Cardiac septum (tissue), 1 donor: ENCODE data around the gene WSB1. TPM values are rescaled to one million over a fixed set of nuclear protein-coding genes. Genes with fewer than 3 reads are reported as not detected.

Experiments
- DNase-seq: peaks from one replicate; pipeline ENCODE4 v3.0.0-alpha.2; 2020; ENCODE audit warnings: low spot score
- intact Hi-C: fragments of 100-400 bp; cut with DNase I; formaldehyde crosslinking; loops from one replicate; pipeline ENCODE4 v1.14.0; 2022
- microRNA-seq: library from miRNA; unstranded; fragments of <30 nt; microRNA quantifications from one replicate; pipeline ENCODE4 v1.2.0, GENCODE V29; 2020
- total RNA-seq: library from RNA; stranded (reverse); fragmentation: NEBNext Ultra II Directional; extraction: Animal tissue kit (Norgen Biotek cat#: 25700); gene quantifications from one replicate; pipeline ENCODE4 v1.2.1, GENCODE V29; 2021
- donor health status: DM: no; HTN: no; CAD: no.

The WSB1 gene
- total RNA-seq, 1 donor from 2014 or later = 94.1 TPM

DNA sequence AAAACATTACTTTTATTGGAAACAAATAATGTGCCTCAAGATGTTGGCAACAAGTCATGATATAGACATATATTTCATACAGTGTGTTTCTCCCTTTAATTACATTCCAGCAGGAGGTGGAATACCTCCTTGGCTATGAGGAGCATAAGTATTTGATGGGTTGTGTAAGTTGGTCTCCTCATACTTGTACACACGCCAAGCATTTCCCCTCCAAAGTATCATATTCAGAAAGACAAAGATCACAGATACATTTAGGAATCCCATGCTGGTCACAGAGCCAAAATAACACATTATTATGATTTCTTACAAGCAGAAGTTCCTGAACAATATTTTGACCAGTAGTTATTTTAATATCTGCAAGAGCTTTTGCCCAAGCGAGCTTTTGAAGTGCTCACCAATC is 57.8 kb downstream of the WSB1 start:
- DNase-seq = no peak
- intact Hi-C loops = loop anchor here (5.0 to 10.0 kb wide), 4 partner anchors 81 to 303 kb away; no protein-coding TSS in a partner anchor

DNA sequence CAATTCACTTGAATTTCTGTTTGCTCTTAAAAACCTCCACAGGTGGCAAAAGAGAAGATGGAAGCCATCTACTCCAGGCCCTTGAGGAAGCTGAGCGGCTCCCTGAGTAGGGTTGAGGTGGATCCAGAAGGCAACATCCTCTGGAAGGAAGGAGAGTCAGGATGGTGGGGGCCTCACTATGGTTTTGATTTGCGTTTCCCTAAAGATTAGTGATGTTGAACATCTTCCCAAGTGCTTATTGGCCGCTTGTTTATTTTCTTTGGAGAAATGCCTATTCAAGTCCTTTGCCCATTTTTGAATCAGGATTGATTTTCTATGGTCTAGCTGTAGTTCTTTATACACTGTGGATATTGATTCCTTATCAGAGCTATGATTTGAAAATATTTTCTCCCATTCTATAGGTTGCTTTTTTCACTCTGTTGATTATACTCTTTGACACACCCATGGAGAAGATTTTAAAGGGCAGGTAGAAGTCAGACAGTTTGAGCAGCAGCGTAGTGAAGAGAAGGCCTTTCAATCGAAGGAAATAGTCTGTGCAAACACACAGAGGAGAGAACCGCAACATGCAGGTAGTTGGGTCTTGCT is 58.6 kb downstream of the WSB1 start:
- no peak for DNase-seq
- intact Hi-C loops = loop anchor here (1.0 to 10.0 kb wide), 5 partner anchors 19 to 302 kb away; no protein-coding TSS in a partner anchor

DNA sequence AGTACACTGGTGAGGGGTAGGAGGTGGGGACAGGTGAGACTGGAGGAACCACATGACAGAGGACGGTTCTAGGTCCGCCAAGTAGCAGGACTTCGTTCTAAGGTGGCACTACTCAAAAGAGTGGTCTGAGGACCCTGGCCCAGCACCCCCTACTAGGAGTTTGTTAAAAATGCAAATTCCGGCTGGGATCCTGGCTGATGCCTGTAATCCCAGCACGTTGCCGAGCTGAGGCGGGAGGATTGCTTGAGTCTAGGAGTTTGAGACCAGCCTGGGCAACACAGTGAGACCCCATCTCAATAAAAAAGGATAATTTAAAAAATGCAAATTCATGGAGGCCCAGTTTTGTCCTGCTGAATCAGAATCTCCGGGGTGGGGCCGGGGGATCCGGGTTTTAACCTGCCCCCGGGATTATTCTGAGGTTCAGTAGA is 59.1 kb downstream of the WSB1 start:
- intact Hi-C loops = loop anchor here (1.0 to 10.0 kb wide), 5 partner anchors 20 to 302 kb away; no protein-coding TSS in a partner anchor
- DNase-seq = no peak

DNA sequence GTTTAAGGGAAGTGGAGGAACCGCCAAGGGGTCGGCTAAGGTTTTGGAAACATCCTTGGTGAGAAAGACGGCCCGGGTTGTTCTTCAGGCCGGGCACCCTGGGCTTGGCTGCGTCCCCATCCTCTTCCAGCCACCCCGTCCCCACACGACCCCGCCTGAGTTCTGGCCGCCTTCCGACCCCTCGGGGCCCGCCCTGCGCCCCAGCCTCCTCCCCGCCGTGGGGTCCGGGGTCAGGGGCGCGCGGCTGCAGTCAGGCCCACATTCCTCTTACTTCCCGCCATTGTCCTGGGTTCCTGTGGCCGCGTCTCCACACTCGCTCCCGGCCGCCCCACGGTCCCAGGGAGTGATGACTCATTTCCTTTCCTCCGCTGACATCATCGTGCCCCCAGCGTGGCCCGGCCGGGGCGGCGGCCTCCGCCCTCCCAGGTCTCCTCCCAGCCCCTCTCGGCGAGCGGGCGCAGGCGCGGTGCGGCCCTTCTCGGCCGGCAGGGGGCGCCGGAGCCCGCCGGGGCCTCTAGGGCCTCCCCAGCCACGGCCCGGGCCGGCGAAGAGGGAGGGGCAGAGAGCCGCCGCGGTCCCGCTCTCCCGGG is 59.6 kb downstream of the WSB1 start:
- intact Hi-C loops = loop anchor here (1.0 to 10.0 kb wide), 6 partner anchors 20 to 301 kb away; no protein-coding TSS in a partner anchor
- DNase-seq = peak; percentile 97

DNA sequence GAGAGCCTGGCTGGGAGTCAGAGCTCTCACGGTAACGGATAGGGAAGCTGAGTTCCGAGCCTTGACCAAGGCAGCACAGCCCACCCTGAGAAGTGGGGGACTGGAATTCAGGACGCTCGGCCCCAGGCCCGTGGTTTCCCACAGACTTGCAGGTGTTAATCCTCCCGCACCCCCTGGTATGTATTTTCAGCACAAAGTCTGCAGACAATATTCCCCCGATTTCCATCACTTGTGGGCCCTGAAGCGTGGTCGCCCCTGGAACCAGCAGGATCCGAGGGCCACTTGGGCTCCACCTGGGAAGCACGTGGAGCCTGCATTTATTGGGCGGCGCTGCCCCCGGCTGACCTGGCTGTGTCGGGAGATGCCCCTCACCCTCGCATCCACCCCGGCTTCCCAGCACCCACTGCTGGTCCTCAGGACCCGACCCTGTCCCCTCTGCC is 60.2 kb downstream of the WSB1 start:
- DNase-seq = no peak
- intact Hi-C loops = loop anchor here (2.0 to 10.0 kb wide), 5 partner anchors 78 to 301 kb away; no protein-coding TSS in a partner anchor

DNA sequence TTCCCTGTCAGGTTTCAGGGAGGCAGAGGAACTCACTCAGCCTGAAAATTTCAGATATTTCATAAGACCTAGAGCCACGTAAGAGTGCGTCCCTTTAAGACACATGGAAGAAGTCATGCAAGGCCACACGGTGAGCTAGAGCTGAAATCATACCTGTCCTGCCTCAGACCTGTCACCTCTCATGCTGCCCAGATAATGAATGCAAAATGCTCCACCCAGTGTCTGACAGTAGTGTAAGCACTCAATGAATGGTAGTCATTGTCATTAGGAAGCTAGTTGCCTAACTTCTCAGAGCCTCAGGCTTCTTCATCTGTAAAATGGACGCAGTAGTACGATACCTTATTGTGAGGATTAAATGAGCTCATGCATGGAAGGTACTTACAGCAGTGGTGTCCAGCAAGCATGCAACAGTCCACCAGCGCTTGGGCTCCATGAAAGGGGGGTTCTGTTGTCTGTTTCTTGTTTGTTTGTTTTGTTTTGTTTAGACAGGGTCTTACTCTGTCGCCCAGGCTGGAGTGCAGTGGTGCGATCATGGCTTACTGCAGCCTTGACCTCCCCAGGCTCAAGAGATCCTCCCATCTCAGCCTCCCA is 60.7 kb downstream of the WSB1 start:
- DNase-seq = no peak
- intact Hi-C loops = loop anchor here (2.0 to 10.0 kb wide), 5 partner anchors 78 to 300 kb away; no protein-coding TSS in a partner anchor

DNA sequence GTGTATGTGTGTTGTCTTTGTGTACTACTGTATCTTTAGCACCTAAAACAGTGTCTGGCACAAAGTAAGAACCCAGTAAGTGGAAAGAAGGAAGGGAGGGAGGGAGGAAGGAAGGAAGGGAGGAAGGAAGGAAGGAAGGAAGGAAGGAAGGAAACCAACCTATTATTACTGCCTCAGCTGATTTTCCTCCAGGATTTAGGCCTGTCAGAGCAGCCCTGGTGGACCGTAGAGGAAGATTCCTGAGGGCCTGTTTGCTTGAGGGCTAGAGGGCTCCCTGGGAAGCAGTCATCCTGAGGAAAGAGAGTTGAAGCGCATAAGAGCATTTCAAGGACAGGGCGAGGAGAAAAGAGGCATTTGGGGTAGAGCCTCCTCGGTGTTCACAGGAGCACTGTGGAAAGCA is 61.5 kb downstream of the WSB1 start:
- intact Hi-C loops = loop anchor here (2.0 to 10.0 kb wide), 2 partner anchors 245 to 299 kb away; no protein-coding TSS in a partner anchor
- no peak for DNase-seq

DNA sequence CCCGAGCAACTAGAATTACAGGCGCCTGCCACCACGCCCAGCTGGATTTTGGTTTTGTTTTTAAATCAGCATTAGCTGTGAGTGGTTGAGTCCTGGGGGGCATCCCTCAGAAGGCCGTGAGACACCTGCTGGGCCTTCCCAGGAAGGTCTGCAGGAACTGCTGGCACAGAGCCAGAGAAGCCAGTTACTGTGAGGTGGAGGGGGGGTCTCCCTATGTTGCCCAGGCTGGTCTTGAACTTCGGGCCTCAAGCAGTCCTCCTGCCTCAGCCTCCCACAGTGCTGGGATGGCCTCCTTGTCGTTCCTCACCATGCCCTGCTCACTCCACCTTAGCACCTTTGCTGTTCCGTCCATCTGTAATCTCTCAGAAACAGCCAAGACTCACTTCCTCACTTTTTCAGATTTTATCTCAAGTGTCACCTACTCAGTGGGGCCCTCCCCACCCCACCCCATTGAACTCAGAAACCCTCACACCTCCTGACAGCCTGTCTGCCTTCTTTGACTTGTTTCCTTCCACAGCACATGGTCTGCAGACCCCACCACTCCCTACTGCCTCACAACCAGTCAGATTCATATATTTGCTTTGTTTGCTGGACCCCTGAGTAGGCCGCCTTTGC is 62.3 kb downstream of the WSB1 start:
- intact Hi-C loops = loop anchor here (10.0 kb wide), 1 partner anchor 299 kb away; no protein-coding TSS in a partner anchor
- DNase-seq = no peak

DNA sequence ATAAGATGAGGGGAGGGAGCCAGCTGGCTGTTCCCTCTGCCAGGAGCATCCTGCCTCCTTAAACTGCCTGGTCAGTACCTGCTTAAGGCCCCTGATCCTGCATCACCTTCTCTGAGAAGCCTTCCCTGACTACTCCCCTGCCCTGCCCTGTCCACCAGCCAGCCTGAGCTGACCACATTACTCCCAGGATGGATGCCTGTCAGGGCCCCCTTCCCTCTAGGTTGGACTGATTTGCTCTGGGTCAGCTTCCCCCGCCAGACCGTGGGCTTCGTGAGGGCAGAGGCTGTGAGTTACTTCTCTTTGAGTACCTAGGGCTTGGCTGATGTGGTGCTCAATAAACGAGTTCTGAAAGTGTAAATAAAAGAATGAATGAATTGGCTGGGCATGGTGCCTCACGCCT is 63.3 kb downstream of the WSB1 start:
- intact Hi-C loops = loop anchor here (10.0 kb wide), 1 partner anchor 298 kb away; no protein-coding TSS in a partner anchor
- no peak for DNase-seq

DNA sequence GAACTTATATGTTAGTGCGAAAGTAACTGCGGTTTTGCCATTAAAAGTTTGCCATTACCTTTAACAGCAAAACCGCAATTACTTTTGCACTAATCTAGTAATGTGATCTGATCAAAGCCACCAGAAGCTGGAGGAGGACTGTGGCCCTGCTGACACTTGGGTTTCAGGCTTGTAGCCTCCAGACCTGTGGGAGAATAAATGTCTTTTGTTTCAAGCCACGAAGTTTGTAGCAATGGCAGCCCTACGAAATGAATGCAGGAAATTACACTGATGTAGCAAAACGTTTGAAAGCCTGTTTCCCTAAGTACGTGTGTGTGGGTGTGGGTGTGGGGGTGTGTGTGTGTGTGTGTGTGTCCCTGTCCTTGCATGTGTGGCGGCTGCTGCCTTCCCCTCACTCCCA is 66.6 kb downstream of the WSB1 start:
- no peak for DNase-seq
- intact Hi-C loops = no loop called here

DNA sequence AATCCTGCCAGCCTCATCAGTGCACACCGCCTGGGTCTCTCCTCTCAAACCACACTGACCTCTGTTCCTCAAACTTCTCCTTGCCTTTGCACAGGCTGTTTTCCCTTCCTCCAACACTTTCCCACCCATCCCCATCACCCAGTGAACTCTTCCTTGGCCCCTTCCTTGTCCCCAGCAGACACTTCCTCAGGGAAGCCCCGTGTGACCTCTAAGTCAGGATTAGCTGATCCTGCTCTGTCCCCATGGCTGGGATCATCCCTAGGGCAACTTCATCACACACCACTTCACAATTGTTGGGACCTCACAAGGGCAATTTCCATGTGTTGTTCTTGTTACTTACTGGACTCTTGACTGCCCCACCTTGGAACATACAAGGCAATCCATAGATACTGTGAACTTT is 67.8 kb downstream of the WSB1 start:
- intact Hi-C loops = no loop called here
- no peak for DNase-seq

DNA sequence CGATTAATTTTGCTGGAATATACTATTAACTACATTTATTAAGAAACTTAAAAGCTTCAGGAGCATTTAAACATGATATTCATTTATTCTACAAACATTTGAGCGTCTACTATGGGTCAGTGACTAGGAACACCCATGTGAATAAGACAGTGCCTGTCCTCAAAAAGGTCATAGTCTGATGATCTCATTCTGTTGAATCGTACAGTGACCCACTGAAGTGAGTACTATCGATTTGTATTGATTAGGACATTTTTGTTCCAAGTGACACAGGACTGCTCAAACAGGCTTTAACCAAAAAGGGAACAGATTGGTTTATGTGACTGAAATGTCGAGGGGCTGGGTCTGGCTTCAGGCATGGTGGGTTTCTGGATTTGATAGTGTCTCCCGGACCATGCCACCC is 68.6 kb downstream of the WSB1 start:
- no peak for DNase-seq
- intact Hi-C loops = no loop called here

DNA sequence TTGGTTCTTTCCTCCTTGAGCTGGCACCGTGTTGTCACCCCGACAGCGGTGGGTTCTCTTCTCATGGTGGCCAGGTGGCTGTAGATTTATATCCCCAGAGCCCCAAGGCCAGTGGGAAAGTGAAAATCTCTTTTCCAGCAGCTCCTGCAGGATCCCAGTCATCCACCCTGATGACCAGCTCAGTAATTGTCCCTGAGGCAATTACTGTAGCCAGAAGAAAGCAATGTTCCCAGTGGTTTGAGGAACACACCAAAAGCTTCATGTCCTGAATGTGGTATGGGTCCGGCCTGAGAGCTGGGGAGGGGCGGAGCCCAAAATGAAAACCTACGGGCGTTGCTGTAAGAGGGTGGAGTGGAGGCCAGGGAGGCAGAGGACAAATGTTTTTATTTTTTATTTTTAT is 69.0 kb downstream of the WSB1 start:
- intact Hi-C loops = no loop called here
- no peak for DNase-seq

DNA sequence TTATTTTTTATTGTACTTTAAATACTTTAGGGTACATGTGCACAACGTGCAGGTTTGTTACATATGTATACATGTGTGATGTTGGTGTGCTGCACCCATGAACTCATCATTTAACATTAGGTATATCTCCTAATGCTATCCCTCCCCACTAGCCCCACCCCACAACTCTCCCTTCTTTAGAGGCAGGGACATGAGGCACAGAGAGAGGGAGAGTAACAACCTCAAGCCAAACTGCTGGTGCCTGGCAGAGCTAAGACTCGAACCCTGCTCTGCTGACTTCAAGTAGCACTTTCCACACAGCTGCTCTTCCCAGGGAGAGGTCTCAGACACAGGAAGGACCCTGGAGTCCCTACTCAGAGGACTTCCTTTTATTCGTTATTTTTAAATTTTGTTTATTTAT is 69.4 kb downstream of the WSB1 start:
- no peak for DNase-seq
- intact Hi-C loops = no loop called here

Small RNA genes lying within 50 kb of the gene (microRNA-seq; reads per million reads assigned to microRNA genes)
- gene MIR4522 = not detected

Other genes starting within 250 kb of the WSB1 start
- 13.6 TPM for gene KSR1, start 162.3 kb downstream of the WSB1 start, total RNA-seq